ENCODE results near the gene MPC1.

The MPC1 gene

DNA sequence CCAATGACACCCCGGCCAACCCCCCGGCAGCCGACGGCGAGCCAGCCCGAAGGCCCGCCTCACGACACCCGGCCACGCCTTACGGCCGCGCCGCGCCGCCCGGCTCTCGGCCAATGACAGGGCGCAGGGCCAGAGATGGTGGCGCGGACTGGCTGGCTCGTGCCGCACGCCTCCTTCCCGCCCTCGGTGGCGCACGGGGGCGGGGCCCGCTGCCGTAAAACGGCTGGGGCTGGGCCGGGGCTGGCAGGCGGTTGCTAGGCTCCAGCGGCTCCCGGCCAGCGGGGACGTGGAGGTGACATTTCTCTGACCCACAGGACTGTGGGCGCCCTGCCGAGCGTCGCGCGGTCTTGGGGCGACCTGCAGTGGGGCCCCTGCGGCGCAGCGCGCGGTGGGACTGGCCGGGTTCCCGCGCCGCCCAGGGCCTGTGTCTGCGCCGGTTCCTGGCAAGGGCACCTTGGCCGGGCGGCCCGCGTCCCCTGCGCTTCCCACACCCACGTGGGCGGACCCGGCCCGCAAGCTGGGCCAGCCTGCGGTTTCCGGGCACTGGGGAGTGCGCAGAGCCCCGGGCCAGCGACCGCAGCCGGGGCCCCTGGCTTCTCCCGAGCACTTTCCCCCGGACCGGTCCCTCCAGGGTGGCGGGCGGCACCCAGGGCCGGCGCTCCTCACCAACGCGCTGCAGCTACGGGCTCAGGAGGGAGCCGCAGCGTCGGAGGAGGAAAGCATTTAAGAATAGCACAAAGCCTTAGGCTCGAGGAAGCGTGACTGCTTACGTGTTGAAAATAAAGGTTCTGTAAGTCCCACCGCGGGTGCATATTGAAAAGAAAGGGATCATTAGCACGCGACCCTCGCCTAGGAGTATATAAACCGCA lies at the start of gene MPC1:
TSS of gene MPC1 (minus strand) at position 8 of the 869 bp plus-strand sequence. CDS start 64 bp downstream, outside the sequence.
- Mint-ChIP-seq H3K9me3 (no peaks in the 10 kb centered on the region), H3K27me3 (peaks cover 5% of the 10 kb centered on the region), H3K36me3 (no peaks in the 10 kb centered on the region), H3K4me3 (peak within 1 kb of the TSS; percentile 91), H3K4me1 (peaks cover 24% of the 10 kb centered on the region), H3K27ac (peak within 1 kb of the TSS; percentile 94)
- CTCF ChIA-PET: interaction anchor here (0.7 to 1.4 kb wide), 4 partner anchors 9 to 70 kb away, joined by 3 to 6 read pairs (median 4); no protein-coding TSS in a partner anchor
- peak; percentile 95 for DNase-seq

DNA sequence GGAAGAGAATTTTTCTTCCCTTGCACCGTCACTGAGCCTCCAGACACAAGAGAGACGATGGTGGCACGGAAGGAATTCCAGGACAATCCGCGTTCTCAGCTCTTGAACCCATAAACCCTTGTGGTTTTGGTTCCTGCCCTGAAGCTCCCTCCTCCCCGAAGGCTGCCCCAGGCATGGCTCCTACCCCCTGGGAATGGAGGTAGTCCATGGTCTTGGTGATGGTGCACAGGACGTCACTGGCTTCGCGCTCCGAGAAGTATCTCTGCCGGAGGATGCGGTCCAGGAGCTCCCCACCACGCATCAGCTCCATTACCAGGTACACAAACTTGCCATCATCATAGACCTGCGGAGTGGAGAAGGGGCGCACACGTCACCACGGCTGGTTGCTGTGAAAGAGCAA lies 47.5 kb upstream of the MPC1 start:
- Mint-ChIP-seq H3K27ac (no peak overlapping the region), H3K4me1 (no peaks in the 10 kb centered on the region), H3K9me3 (peaks cover 2% of the 10 kb centered on the region), H3K36me3 (peaks cover 4% of the 10 kb centered on the region), H3K4me3 (no peak overlapping the region), H3K27me3 (peaks cover 3% of the 10 kb centered on the region)
- DNase-seq: no peak
- CTCF ChIA-PET: interaction anchor here (0.9 kb wide), 1 partner anchor 12 kb away, joined by 3 read pairs; no protein-coding TSS in a partner anchor

DNA sequence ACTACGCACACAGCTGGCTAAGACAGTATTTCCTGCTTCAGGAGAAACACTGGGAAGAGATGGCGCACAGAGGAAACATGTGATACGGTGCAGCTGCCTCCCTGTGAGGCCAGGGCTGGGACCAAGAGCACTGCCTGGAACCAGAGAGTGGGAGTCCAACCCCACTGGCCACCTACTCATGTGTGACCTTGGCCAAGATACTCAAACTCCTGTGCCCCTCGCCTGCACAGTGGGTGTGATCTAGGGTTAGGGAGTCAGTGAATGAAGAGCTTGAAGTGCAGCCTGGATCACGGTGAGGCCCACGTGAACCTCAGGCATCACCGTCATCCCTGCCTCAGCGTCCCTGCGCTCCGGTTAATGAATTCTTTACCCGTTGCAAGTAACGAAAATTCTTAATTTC lies 41.7 kb upstream of the MPC1 start:
- no peak overlapping the region for H3K27ac Mint-ChIP-seq
- CTCF ChIA-PET: no interaction called here

DNA sequence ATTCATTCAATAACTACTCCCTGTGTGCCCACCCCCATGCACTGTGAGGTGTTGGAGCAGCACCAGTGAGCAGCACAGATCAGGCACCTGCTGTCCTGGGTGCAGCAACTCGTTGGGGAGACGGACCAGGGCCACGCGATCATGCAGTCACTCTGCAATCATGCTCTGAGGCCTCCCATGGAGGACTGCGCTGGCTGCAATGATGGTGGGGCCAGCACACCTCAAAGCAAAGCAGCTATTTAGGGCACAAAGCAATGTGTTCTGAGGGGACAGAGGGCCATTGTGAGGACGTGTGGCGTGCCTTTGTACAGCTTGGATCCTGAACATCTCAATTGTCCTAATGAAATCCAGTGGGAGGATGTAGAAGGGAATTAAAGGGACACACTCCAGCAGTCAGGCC lies 41.0 kb upstream of the MPC1 start:
- peaks cover 2% of the 10 kb centered on the region for H3K9me3 Mint-ChIP-seq
- H3K27ac Mint-ChIP-seq: no peak overlapping the region
- no peak overlapping the region for H3K4me3 Mint-ChIP-seq

More for the DNA sequence above, 41.7 kb upstream of the MPC1 start:
- H3K36me3 Mint-ChIP-seq: peaks cover 4% of the 10 kb centered on the region
- H3K4me3 Mint-ChIP-seq: no peak overlapping the region
- peaks cover 21% of the 10 kb centered on the region for H3K4me1 Mint-ChIP-seq
- peaks cover 17% of the 10 kb centered on the region for H3K27me3 Mint-ChIP-seq
- no peak for DNase-seq
- peaks cover 2% of the 10 kb centered on the region for H3K9me3 Mint-ChIP-seq

DNA sequence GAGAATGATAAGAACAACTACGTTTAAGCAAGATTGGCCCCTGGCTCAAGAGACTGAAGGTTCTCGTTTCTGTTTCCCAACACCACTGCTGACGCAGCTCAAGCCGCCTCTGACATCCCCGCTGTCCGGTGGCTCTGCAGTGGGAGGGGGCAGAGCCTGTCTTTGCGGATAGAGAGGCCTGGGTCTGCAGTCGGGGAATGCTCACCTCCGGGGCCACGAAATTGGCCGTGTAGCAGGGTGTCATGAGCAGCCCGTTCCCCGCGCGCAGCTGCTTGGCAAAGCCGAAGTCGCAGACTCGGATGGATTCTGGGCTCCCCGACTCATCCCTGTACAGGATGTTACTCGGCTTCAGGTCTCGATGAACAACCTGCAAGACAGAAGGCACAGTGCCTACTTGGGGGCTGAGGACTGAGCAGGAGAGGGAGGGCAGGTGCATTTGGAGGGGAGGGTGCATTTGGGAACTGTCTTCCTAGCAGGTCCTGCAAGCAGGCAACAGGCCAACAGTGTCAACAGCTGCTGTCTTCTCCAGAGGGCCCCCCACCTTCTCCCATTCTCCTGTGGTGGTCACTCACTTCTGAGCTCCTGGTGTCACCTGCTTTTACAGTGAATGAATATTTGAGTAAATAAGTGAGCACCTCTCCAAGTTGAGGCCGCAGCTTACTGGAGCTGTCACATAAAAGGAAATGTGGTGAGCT lies 40.5 kb upstream of the MPC1 start:
- no peak for DNase-seq
- Mint-ChIP-seq H3K27ac (no peak overlapping the region), H3K27me3 (peaks cover 17% of the 10 kb centered on the region), H3K36me3 (peaks cover 4% of the 10 kb centered on the region), H3K4me3 (no peak overlapping the region), H3K9me3 (no peaks in the 10 kb centered on the region), H3K4me1 (peaks cover 34% of the 10 kb centered on the region)
- CTCF ChIA-PET: interaction anchor here (1.2 kb wide), 1 partner anchor 12 kb away, joined by 4 read pairs; no protein-coding TSS in a partner anchor

More for the DNA sequence above, 41.0 kb upstream of the MPC1 start:
- peaks cover 2% of the 10 kb centered on the region for H3K36me3 Mint-ChIP-seq
- H3K4me1 Mint-ChIP-seq: peaks cover 28% of the 10 kb centered on the region
- no peak for DNase-seq
- H3K27me3 Mint-ChIP-seq: peaks cover 17% of the 10 kb centered on the region
- CTCF ChIA-PET: interaction anchor here (1.2 kb wide), 1 partner anchor 11 kb away, joined by 4 read pairs; no protein-coding TSS in a partner anchor

GRCh38 chr6:166422201-166422940 lies 39.6 kb upstream of the MPC1 start:
- peaks cover 14% of the 10 kb centered on the region for H3K27me3 Mint-ChIP-seq
- peaks cover 5% of the 10 kb centered on the region for H3K36me3 Mint-ChIP-seq
- H3K4me1 Mint-ChIP-seq: peaks cover 42% of the 10 kb centered on the region
- no peak overlapping the region for H3K4me3 Mint-ChIP-seq
- CTCF ChIA-PET: no interaction called here
- no peak for DNase-seq
- H3K27ac Mint-ChIP-seq: no peak overlapping the region
- peaks cover 2% of the 10 kb centered on the region for H3K9me3 Mint-ChIP-seq

DNA sequence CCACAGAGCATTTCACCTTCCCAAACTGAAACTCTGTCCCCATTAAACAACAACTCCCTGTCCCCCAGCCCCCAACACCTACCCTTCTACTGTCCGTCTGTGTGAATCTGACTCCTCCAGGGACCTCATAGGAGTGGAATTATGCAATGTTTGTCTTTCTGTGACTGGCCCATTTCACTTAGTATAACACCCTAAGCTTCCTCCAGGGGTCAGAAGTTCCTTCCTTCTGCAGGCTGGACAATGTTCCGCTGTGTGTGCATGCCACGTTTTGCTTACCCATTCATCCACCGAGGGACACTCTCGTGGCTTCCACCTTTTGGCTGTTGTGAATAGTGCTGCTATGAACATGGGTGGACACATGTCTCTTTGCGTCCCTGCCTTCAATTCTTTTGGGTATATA lies 37.6 kb upstream of the MPC1 start:
- no peak overlapping the region for H3K4me3 Mint-ChIP-seq
- H3K27ac Mint-ChIP-seq: peak overlapping the region; percentile 95
- H3K9me3 Mint-ChIP-seq: peaks cover 13% of the 10 kb centered on the region
- H3K27me3 Mint-ChIP-seq: peaks cover 14% of the 10 kb centered on the region
- CTCF ChIA-PET: no interaction called here
- peaks cover 62% of the 10 kb centered on the region for H3K4me1 Mint-ChIP-seq
- peaks cover 24% of the 10 kb centered on the region for H3K36me3 Mint-ChIP-seq
- DNase-seq: no peak

GRCh38 chr6:166419717-166420116 lies 37.0 kb upstream of the MPC1 start:
- Mint-ChIP-seq H3K27me3 (peaks cover 14% of the 10 kb centered on the region), H3K4me3 (no peak overlapping the region), H3K4me1 (peaks cover 68% of the 10 kb centered on the region), H3K27ac (peak overlapping the region; percentile 95), H3K36me3 (peaks cover 26% of the 10 kb centered on the region), H3K9me3 (peaks cover 13% of the 10 kb centered on the region)
- CTCF ChIA-PET: interaction anchor here (0.6 kb wide), 1 partner anchor 22 kb away, joined by 3 read pairs; no protein-coding TSS in a partner anchor
- DNase-seq: no peak

DNA sequence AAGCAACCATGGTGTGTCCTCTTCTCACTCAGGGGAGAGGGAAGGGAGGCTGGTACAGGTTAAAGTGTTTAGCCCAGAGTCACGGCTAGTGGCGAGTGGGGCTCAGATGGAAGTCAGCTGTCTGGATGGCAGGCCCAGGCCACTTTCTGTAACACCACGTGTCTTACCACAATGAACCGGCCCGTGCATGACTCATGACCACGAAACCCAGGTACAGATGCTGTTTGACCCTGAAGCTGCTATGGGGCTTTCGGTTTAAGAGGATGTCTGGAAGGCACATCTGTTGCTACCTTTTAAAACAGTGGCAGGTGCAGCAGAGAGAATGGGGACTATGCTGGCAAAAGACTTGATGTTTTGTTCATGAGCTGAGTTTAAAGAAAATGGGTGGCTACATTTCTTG lies 36.5 kb upstream of the MPC1 start:
- H3K27ac Mint-ChIP-seq: peak overlapping the region; percentile 95
- DNase-seq: peak; percentile 76
- peaks cover 14% of the 10 kb centered on the region for H3K27me3 Mint-ChIP-seq
- peaks cover 13% of the 10 kb centered on the region for H3K9me3 Mint-ChIP-seq
- H3K4me3 Mint-ChIP-seq: peak overlapping the region; percentile 3
- H3K4me1 Mint-ChIP-seq: peaks cover 73% of the 10 kb centered on the region
- CTCF ChIA-PET: interaction anchor here (0.6 kb wide), 1 partner anchor 22 kb away, joined by 3 read pairs; no protein-coding TSS in a partner anchor
- peaks cover 26% of the 10 kb centered on the region for H3K36me3 Mint-ChIP-seq

GRCh38 chr6:166418691-166419143 lies 36.0 kb upstream of the MPC1 start:
- peaks cover 78% of the 10 kb centered on the region for H3K4me1 Mint-ChIP-seq
- peak overlapping the region; percentile 95 for H3K27ac Mint-ChIP-seq
- H3K36me3 Mint-ChIP-seq: peaks cover 26% of the 10 kb centered on the region
- CTCF ChIA-PET: interaction anchor here (0.7 kb wide), 1 partner anchor 12 kb away, joined by 3 read pairs; no protein-coding TSS in a partner anchor
- no peak overlapping the region for H3K4me3 Mint-ChIP-seq
- peaks cover 12% of the 10 kb centered on the region for H3K27me3 Mint-ChIP-seq
- H3K9me3 Mint-ChIP-seq: peaks cover 13% of the 10 kb centered on the region
- no peak for DNase-seq

- H3K9me3 Mint-ChIP-seq: peaks cover 13% of the 10 kb centered on the region
- peak overlapping the region; percentile 22 for H3K4me3 Mint-ChIP-seq
- H3K27ac Mint-ChIP-seq: peak overlapping the region; percentile 95
- CTCF ChIA-PET: no interaction called here
- H3K4me1 Mint-ChIP-seq: peaks cover 90% of the 10 kb centered on the region
- DNase-seq: peak; percentile 70
- H3K27me3 Mint-ChIP-seq: peaks cover 2% of the 10 kb centered on the region
- H3K36me3 Mint-ChIP-seq: peaks cover 26% of the 10 kb centered on the region
These were observed 34.5 kb upstream of the MPC1 start for GRCh38 chr6:166417285-166417691.

DNA sequence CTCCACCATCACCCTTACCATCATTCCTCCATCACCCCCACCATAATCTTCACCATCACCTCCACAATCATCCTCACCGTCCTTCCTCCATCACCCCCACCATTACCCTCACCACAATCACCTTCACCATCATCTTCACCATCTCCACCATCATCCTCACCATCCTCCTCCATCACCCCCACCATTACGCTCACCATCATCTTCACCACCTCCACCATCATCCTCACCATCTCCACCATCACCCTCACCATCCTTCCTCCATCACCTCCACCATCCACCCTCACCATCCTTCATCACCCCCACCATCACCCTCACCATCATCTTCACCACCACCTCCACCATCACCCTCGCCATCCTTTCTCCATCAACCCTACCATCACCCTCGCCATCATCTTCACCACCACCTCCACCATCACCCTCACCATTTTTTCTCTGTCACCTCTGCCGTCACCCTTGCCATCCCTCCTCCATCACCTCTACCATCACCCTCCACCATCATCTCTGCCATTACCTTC lies 33.1 kb upstream of the MPC1 start:
- peak overlapping the region; percentile 95 for H3K27ac Mint-ChIP-seq
- DNase-seq: no peak

GRCh38 chr6:166415306-166415705 lies 32.6 kb upstream of the MPC1 start:
- DNase-seq: peak; percentile 75
- peak overlapping the region; percentile 95 for H3K27ac Mint-ChIP-seq
- H3K4me1 Mint-ChIP-seq: peaks cover 97% of the 10 kb centered on the region
- peak overlapping the region; percentile 4 for H3K4me3 Mint-ChIP-seq
- H3K36me3 Mint-ChIP-seq: peaks cover 26% of the 10 kb centered on the region
- H3K27me3 Mint-ChIP-seq: peaks cover 7% of the 10 kb centered on the region
- H3K9me3 Mint-ChIP-seq: peaks cover 13% of the 10 kb centered on the region
- CTCF ChIA-PET: no interaction called here

More for the DNA sequence above, 33.1 kb upstream of the MPC1 start:
- Mint-ChIP-seq H3K9me3 (peaks cover 13% of the 10 kb centered on the region), H3K27me3 (peaks cover 7% of the 10 kb centered on the region), H3K4me3 (no peak overlapping the region), H3K4me1 (peaks cover 97% of the 10 kb centered on the region), H3K36me3 (peaks cover 26% of the 10 kb centered on the region)
- CTCF ChIA-PET: no interaction called here
